GM18517 (cell line): ENCODE data around the gene AGAP1.
"Not testable (repeated sequence)": the region's sequence is repeated elsewhere in the genome, so short reads cannot be mapped to it uniquely, and the experiment has no call there.

Source experiments
- ATAC-seq: cut with Tn5 transposase; IDR thresholded peaks from one replicate; pipeline ENCODE4 v1.9.1; 2021; ENCODE audit warnings: mild to moderate bottlenecking, moderate library complexity; ENCODE audit not compliant: unreplicated experiment

AGAP1 gene

DNA sequence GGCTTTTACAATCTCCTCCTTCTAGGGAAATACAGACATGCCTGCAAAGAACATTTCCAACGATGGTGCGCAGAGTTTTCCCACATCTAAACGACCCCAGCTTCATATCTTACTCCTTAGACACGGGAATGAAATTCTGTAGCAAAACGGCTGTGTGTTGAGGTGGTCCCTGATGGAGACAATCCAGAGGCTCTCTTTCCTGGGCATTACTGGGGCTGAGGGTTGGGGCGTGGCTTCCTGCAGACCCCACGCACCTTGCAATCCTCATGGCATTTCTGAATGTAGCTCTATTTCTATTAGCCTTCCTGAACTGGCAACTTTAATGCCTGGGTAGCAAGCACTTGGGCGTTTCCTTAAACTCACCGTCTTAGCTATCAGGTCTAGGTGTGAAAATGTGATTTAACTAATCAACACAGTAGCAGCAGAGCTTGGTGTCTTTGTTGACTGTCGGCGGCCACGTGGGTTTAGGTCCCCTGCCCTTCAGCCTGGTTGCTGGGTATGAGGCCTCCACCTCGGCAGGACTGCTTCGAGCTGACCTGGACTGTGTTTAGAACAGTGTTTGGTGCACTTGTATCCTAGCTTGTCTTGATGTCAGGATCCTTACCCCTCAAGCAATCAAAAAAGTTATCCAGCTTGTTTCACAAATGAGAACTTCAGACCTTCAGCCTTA, 431.5 kb downstream of the AGAP1 start:
- ATAC-seq: no peak

DNA sequence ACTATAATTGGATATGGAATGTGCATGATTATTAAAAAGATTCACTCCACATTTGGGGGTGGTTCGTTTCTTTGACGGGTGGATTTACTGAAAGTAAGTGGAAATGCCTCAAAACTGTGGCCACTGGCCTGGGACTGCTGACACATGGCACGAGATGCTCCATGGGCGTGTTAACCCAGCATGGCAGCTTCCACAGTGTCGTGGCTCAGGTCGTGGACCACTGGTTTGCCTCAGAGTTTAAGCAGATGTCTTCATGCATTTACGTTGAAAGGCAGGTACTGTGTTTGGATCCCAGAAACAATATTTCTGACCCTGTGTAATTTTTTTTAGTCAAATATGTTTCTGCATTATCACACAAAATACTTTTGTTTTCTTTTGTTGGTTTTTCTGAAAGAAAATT, 432.4 kb downstream of the AGAP1 start:
- ATAC-seq: no peak

GRCh38 chr2:235928751-235929370, 435.0 kb downstream of the AGAP1 start:
- no peak for ATAC-seq

GRCh38 chr2:235930701-235931100, 436.9 kb downstream of the AGAP1 start:
- no peak for ATAC-seq

- ATAC-seq: no peak
Measured at GRCh38 chr2:235931676-235932075, 437.8 kb downstream of the AGAP1 start.

GRCh38 chr2:235934059-235934773, 440.4 kb downstream of the AGAP1 start:
- no peak for ATAC-seq

DNA sequence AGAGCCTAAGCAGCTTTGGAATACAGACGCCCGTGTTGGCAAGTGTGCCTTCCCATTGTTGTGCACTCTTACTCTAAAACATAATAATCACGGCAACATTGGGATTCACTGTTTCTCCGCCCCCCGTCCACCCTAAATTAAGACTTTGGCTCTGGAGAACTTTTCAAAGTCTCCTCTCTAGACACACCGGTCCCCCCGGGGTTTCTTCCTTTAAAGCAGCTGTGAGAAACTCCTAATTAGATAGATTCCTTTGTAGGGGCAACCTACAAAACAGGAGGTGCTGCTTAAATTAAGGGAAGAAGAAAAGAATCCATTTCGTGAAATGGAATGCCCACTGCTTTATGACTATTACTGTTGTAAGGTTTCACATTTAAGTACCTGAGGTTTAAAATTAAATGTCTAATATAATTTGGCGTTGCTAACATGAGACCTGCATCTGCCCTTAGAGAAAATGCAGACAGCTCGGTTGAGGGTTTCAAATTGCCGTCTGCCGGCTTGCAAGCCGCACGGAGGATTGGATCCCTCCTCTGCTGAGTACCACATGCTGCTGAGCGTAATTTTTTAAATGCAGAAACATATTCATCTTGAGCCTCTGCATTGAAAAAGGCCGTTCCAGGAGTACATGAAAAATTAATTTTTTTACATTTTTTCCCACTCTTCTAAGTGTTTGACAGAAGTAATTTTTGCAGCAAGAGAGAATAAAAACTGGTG, 441.1 kb downstream of the AGAP1 start:
- ATAC-seq: no peak

DNA sequence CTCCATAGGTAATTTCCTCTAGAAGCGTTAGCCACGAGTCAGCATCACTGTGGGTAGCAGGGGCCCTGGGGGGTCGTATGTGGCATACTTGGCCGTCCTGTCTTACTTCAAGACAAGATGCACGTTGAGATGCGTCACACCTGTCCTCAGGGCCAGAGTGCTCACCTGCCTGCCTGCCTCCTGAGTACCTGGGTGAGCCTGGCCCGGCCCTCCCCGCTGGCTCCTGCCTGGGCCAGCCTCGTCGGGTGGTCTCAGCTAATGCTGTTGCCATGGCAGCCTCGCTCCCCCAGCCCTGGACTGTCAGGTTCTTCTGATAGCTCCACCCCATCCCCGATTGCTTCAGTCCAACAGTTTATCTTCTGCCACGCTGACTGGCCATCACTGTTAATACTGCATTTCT, 441.9 kb downstream of the AGAP1 start:
- no peak for ATAC-seq

GRCh38 chr2:235936493-235936892, 442.6 kb downstream of the AGAP1 start:
- ATAC-seq: no peak

DNA sequence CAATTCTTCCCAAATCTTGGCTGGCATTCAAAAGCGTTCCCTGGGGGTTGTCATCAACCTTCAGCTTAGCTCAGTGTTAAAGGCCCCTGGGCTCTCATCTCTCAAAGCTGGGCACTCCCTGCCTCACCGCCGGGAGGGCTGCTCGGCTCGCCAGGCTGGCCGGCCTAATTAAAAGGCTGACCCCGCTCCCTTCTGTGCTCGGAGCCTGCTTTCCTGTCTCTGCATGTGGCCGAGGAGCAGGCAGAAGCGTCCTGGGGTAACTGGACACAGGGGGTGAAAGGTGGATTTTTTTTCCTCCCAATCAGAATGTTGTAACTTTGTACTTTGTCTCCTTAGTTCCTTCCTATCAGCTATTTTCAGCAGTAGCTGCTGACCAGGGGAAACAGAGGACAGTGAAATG, 443.2 kb downstream of the AGAP1 start:
- no peak for ATAC-seq

- ATAC-seq: no peak
Measured at GRCh38 chr2:235937526-235937925, 443.7 kb downstream of the AGAP1 start.

- no peak for ATAC-seq
Measured at GRCh38 chr2:235937936-235938335, 444.1 kb downstream of the AGAP1 start.

GRCh38 chr2:235938611-235939010, 444.8 kb downstream of the AGAP1 start:
- no peak for ATAC-seq

GRCh38 chr2:235939471-235939870, 445.6 kb downstream of the AGAP1 start:
- no peak for ATAC-seq

GRCh38 chr2:235940330-235940729, 446.5 kb downstream of the AGAP1 start:
- no peak for ATAC-seq

- no peak for ATAC-seq
Measured at GRCh38 chr2:235944591-235944990, 450.7 kb downstream of the AGAP1 start.

GRCh38 chr2:235945608-235946140, 451.8 kb downstream of the AGAP1 start:
- ATAC-seq: no peak

DNA sequence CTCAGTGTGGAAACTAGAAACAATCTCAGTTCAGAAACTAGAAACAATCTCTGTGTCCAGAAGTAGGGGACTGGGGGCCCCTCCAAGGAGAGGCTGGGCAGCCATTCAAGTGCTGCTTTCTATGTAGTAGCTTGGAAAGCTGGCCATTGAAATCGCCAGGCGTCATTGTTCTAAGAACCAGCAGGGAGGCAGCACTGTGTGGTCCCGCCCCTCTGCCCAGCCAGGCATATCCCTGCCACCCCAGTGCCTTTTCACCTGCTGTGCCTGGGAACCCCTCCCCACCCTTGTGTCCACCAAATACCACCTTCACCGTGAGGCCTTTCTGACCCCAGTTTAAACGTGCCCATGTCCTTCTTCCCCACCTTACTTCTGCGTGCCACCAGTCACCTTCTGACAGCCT, 452.7 kb downstream of the AGAP1 start:
- no peak for ATAC-seq

DNA sequence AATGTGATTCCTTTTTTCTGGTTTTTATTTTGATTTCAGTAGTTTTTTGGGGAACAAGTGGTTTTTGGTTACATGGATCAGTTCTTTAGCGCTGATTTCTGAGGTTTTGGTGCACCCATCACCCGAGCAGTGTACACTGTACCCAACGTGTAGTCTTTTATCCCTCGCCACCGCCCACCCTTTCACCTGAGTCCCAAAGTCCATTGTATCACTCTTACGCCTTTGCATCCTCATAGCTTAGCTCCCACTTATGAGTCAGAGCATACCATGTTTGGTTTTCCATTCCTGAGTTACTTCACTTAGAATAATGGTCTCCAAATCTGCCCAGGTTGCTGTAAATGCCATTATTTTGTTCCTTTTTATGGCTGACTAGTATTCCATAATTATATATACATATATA, 453.2 kb downstream of the AGAP1 start:
- not testable (repeated sequence) for ATAC-seq

GRCh38 chr2:235949567-235950472, 456.0 kb downstream of the AGAP1 start:
- no peak for ATAC-seq
